A549 (cell line): ENCODE results near the gene SNTG2. TPM values are rescaled to one million over a fixed set of nuclear protein-coding genes. Genes with fewer than 3 reads are reported as not detected.

Experiments used
- ATAC-seq, 2 experiments: fragments of 200-7000 bp in 1 of 2; fragments of >200 bp in 1 of 2; cut with Nextera tagmentation in 1 of 2; cut with Tn5 transposase in 1 of 2; 3 replicates each; pipeline versions ENCODE4 v1.8.0 to v1.9.1; 2018 to 2020; ENCODE audit warnings: mild to moderate bottlenecking in 1 of 2, moderate library complexity in 1 of 2
- CTCF ChIA-PET: fragments of 300-600 bp; sonication (Branson Sonifier 250); formaldehyde crosslinking; extraction: SDS; loops from one replicate; lab custom pipeline; 2021; ENCODE audit warnings: antibody characterized with exemption, inconsistent platforms; lab: Yijun Ruan, JAX
- POLR2A ChIA-PET: fragments of 350-600 bp; formaldehyde crosslinking; extraction: SDS; loops from one replicate; lab custom pipeline; 2021; ENCODE audit warnings: antibody characterized with exemption, inconsistent platforms; lab: Yijun Ruan, JAX
- DNase-seq, 2 experiments: peaks; one replicate each; pipeline versions ENCODE4 v3.0.0 to v3.0.0-alpha.2; 2011 to 2016; ENCODE audit warnings: low read depth in 1 of 2, low spot score in 1 of 2
- FAIRE-seq: peaks from 2 replicates; lab custom pipeline; 2011; peaks lifted over from hg19 to GRCh38; lab: Jason Lieb, UNC
- H3K27ac ChIP-seq, 2 experiments: fragments of >200 bp; sonication (Bioruptor Twin); formaldehyde crosslinking; 3 replicates each; pipeline ENCODE4 v1.5.1; 2016 to 2017
- H3K4me1 ChIP-seq: fragments of >200 bp; sonication (Bioruptor Twin); formaldehyde crosslinking; 3 replicates; pipeline ENCODE4 v1.6.1; 2016
- H3K4me2 ChIP-seq: fragments of >200 bp; sonication (Bioruptor Twin); formaldehyde crosslinking; 3 replicates; pipeline ENCODE4 v1.6.1; 2016
- H3K4me3 ChIP-seq: fragments of >200 bp; sonication (Bioruptor Twin); formaldehyde crosslinking; 3 replicates; pipeline ENCODE4 v1.5.1; 2016
- H3K9me3 ChIP-seq: fragments of >200 bp; sonication (Bioruptor Twin); formaldehyde crosslinking; 3 replicates; pipeline ENCODE4 v1.6.1; 2016
- ATOH8 ChIP-seq: fragments of 250-450 bp; sonication (Bioruptor Pico); IDR thresholded peaks from 2 replicates; pipeline ENCODE4 v1.5.0; 2020; ENCODE audit warnings: low read depth, mild to moderate bottlenecking, moderate library complexity
- BHLHE40 ChIP-seq: IDR thresholded peaks from 2 replicates; pipeline ENCODE4 v1.6.1; 2012; ENCODE audit warnings: low read depth, low read length, inconsistent platforms
- CBX8 ChIP-seq: fragments of 200-600 bp; sonication (generic); IDR thresholded peaks from 2 replicates; pipeline ENCODE4 v1.6.1; 2016
- EHF ChIP-seq: fragments of 250-450 bp; sonication (Bioruptor Pico); IDR thresholded peaks from 2 replicates; pipeline ENCODE4 v1.5.0; 2020; ENCODE audit warnings: mild to moderate bottlenecking
- EHMT2 ChIP-seq: fragments of 200-600 bp; sonication (generic); IDR thresholded peaks from 2 replicates; pipeline ENCODE4 v1.6.1; 2016; ENCODE audit warnings: antibody characterized with exemption, low read depth, mild to moderate bottlenecking, moderate library complexity
- ESRRA ChIP-seq: fragments of 150-350 bp; IDR thresholded peaks from 2 replicates; pipeline ENCODE4 v1.6.1; 2014; ENCODE audit warnings: mild to moderate bottlenecking, low read length, borderline replicate concordance
- FOSB ChIP-seq: fragments of 250-450 bp; sonication (Bioruptor Pico); IDR thresholded peaks from 2 replicates; pipeline ENCODE4 v1.5.0; 2020; ENCODE audit warnings: mild to moderate bottlenecking, moderate library complexity
- FOXS1 ChIP-seq: fragments of 250-450 bp; sonication (Bioruptor Pico); IDR thresholded peaks from 2 replicates; pipeline ENCODE4 v1.5.0; 2020; ENCODE audit warnings: mild to moderate bottlenecking, moderate library complexity
- HDAC2 ChIP-seq: fragments of 200-600 bp; sonication (generic); IDR thresholded peaks from 2 replicates; pipeline ENCODE4 v1.6.1; 2016
- MAZ ChIP-seq: fragments of 150-350 bp; IDR thresholded peaks from 2 replicates; pipeline ENCODE4 v1.6.1; 2014; ENCODE audit warnings: antibody characterized with exemption, low read depth, low read length, borderline replicate concordance
- MYC ChIP-seq: IDR thresholded peaks from 2 replicates; pipeline ENCODE4 v1.6.1; 2012; ENCODE audit warnings: mild to moderate bottlenecking, inconsistent platforms, low read length, improper control_type of control experiment, borderline replicate concordance
- NFE2L2 ChIP-seq: fragments of 150-350 bp; conservative IDR thresholded peaks from 2 replicates; pipeline ENCODE4 v1.6.1; 2014; ENCODE audit warnings: low read length
- NR3C1 ChIP-seq: fragments of >200 bp; sonication (Bioruptor Twin); formaldehyde crosslinking; IDR thresholded peaks from 3 replicates; pipeline ENCODE4 v1.6.1; 2017
- PBX3 ChIP-seq: IDR thresholded peaks from 2 replicates; pipeline ENCODE4 v1.6.1; 2012
- POLR2A ChIP-seq: IDR thresholded peaks from 2 replicates; pipeline ENCODE4 v1.6.1; 2012; ENCODE audit warnings: mild to moderate bottlenecking, low read length
- RARB ChIP-seq: fragments of 250-450 bp; sonication (Bioruptor Pico); IDR thresholded peaks from 2 replicates; pipeline ENCODE4 v1.8.0; 2021; ENCODE audit warnings: mild to moderate bottlenecking, moderate library complexity
- RFX5 ChIP-seq: fragments of 450-650 bp; IDR thresholded peaks from 2 replicates; pipeline ENCODE4 v1.7.1; 2014; ENCODE audit warnings: antibody characterized with exemption, mild to moderate bottlenecking, moderate library complexity
- RNF2 ChIP-seq: fragments of 200-600 bp; sonication (generic); IDR thresholded peaks from 2 replicates; pipeline ENCODE4 v1.6.1; 2016; ENCODE audit warnings: low read depth, mild to moderate bottlenecking, antibody characterized with exemption, moderate library complexity, borderline replicate concordance
- SMC3 ChIP-seq: fragments of >200 bp; sonication (Bioruptor Twin); formaldehyde crosslinking; IDR thresholded peaks from 3 replicates; pipeline ENCODE4 v1.6.1; 2018; ENCODE audit warnings: inconsistent platforms
- SREBF2 ChIP-seq: fragments of 450-650 bp; IDR thresholded peaks from 2 replicates; pipeline ENCODE4 v1.6.1; 2014; ENCODE audit warnings: mild to moderate bottlenecking, moderate library complexity
- USF2 ChIP-seq: fragments of 450-650 bp; IDR thresholded peaks from 2 replicates; pipeline ENCODE4 v1.6.1; 2014; ENCODE audit warnings: antibody characterized with exemption
- ZNF302 ChIP-seq: fragments of 250-450 bp; sonication (Bioruptor Pico); IDR thresholded peaks from 2 replicates; pipeline ENCODE4 v1.9.0; 2021; ENCODE audit warnings: inconsistent platforms, mild to moderate bottlenecking, moderate library complexity
- WGBS: methylation state at CpG from one replicate; pipeline ENCODE4 v1.1.6; 2017; ENCODE audit errors: missing lambda C conversion rate; 5-methylcytosine and 5-hydroxymethylcytosine counted together
- polyA plus RNA-seq, 4 experiments: library from polyadenylated mRNA; depleted of rRNA in 3 of 4; stranded (reverse); fragments of >200 nt; fragmentation: RNase III in 1 of 4; extraction: RNeasy Plus Mini Kit Qiagen cat#74134 plus additional on column Dnase treatment in 1 of 4; gene quantifications; 2 replicates in 3 of 4; 3 replicates in 1 of 4; pipeline ENCODE4 v1.2.3, GENCODE V29; 2011 to 2017
- TF ChIP-seq, protein P1 (sequence below): IDR thresholded peaks from 2 replicates; pipeline ENCODE4 v1.6.1; 2012; ENCODE audit warnings: low read depth, borderline replicate concordance
- TF ChIP-seq, protein P2 (sequence below): fragments of >200 bp; sonication (Bioruptor Twin); formaldehyde crosslinking; IDR thresholded peaks from 3 replicates; pipeline ENCODE4 v1.5.1; 2016
- TF ChIP-seq, protein P3 (sequence below): fragments of >200 bp; sonication (Bioruptor Twin); formaldehyde crosslinking; IDR thresholded peaks from 3 replicates; pipeline ENCODE4 v1.6.1; 2016
- TF ChIP-seq, protein P4 (sequence below): fragments of 150-350 bp; IDR thresholded peaks from 2 replicates; pipeline ENCODE4 v1.6.1; 2014; ENCODE audit warnings: low read depth, mild to moderate bottlenecking, low read length

SNTG2 gene
- polyA plus RNA-seq, 2 of the 4 experiments (the other 2 are of a cell fraction): not detected

- CTCF ChIA-PET: no interaction called here
- H3K4me2 ChIP-seq: no peak overlapping the region
- WGBS: 29% methylated on average over 20 of the region's 21 CpGs
- H3K27ac ChIP-seq: no peak overlapping the region
- no peak for FAIRE-seq
- no peak overlapping the region for H3K4me3 ChIP-seq
- peak; percentile 31 to 50; a peak in 1 of 6 replicates for ATAC-seq
- POLR2A ChIA-PET: no interaction called here
- DNase-seq: no peak
- TF ChIP-seq, protein P1, sequence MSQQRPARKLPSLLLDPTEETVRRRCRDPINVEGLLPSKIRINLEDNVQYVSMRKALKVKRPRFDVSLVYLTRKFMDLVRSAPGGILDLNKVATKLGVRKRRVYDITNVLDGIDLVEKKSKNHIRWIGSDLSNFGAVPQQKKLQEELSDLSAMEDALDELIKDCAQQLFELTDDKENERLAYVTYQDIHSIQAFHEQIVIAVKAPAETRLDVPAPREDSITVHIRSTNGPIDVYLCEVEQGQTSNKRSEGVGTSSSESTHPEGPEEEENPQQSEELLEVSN: no peak
- TF ChIP-seq FOSB (CRISPR knock-in tag) (no peak), BHLHE40 (no peak), EHF (CRISPR knock-in tag) (no peak), ATOH8 (CRISPR knock-in tag) (no peak), EHMT2 (no peak), ZNF302 (CRISPR knock-in tag) (no peak), CBX8 (no peak), NFE2L2 (no peak)
- TF ChIP-seq, protein P2, sequence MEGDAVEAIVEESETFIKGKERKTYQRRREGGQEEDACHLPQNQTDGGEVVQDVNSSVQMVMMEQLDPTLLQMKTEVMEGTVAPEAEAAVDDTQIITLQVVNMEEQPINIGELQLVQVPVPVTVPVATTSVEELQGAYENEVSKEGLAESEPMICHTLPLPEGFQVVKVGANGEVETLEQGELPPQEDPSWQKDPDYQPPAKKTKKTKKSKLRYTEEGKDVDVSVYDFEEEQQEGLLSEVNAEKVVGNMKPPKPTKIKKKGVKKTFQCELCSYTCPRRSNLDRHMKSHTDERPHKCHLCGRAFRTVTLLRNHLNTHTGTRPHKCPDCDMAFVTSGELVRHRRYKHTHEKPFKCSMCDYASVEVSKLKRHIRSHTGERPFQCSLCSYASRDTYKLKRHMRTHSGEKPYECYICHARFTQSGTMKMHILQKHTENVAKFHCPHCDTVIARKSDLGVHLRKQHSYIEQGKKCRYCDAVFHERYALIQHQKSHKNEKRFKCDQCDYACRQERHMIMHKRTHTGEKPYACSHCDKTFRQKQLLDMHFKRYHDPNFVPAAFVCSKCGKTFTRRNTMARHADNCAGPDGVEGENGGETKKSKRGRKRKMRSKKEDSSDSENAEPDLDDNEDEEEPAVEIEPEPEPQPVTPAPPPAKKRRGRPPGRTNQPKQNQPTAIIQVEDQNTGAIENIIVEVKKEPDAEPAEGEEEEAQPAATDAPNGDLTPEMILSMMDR: no peak
- TF ChIP-seq, all 56 proteins: peak for 0
- Histone ChIP-seq H3K9me3 (no peaks in the 10 kb centered on the region), H3K4me1 (no peaks in the 10 kb centered on the region)
These were observed 332.6 kb downstream of the SNTG2 start for GRCh38 chr2:1283020-1283801.

- Histone ChIP-seq H3K4me1 (no peaks in the 10 kb centered on the region), H3K4me3 (no peak overlapping the region), H3K4me2 (no peak overlapping the region), H3K27ac (no peak overlapping the region), H3K9me3 (no peaks in the 10 kb centered on the region)
- DNase-seq (no peak), FAIRE-seq (no peak), ATAC-seq (no peak)
- ChIA-PET CTCF (no interaction called here), POLR2A (no interaction called here)
- TF ChIP-seq, protein P3, sequence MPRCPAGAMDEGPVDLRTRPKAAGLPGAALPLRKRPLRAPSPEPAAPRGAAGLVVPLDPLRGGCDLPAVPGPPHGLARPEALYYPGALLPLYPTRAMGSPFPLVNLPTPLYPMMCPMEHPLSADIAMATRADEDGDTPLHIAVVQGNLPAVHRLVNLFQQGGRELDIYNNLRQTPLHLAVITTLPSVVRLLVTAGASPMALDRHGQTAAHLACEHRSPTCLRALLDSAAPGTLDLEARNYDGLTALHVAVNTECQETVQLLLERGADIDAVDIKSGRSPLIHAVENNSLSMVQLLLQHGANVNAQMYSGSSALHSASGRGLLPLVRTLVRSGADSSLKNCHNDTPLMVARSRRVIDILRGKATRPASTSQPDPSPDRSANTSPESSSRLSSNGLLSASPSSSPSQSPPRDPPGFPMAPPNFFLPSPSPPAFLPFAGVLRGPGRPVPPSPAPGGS: no peak
- no peak for TF ChIP-seq NR3C1
- no peak for TF ChIP-seq MAZ
- no peak for TF ChIP-seq CBX8
- no peak for TF ChIP-seq EHF (CRISPR knock-in tag)
- no peak for TF ChIP-seq RARB
- no peak for TF ChIP-seq HDAC2
- no peak for TF ChIP-seq NFE2L2
- WGBS: 44% methylated on average over 10 of the region's 10 CpGs
These were observed 333.2 kb downstream of the SNTG2 start for GRCh38 chr2:1283871-1284270.

DNA sequence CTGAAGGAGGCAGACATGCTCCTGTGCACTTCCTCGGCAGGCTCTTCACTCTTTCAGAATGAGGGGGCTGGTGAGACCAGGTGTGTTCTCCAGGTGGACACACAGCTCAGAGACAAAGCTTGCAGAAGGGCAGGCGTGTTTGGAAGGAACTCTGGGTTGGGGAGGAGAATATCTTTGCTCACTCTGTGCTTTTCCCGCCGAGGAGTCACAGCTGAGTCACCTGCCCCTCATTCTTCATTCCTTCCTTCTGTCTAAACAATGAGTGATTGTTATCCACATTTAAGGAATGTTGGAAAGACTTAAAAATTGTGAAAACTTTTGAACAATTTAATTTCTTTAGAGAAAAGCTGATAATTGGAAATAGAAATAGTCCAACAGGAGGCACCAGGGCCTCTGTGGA lies 336.3 kb downstream of the SNTG2 start:
- ATAC-seq (no peak), DNase-seq (no peak), FAIRE-seq (no peak)
- Histone ChIP-seq H3K27ac (no peak overlapping the region), H3K4me1 (no peaks in the 10 kb centered on the region), H3K9me3 (no peaks in the 10 kb centered on the region), H3K4me3 (no peak overlapping the region), H3K4me2 (no peak overlapping the region)
- 7% methylated on average over 4 of the region's 4 CpGs for WGBS
- CTCF ChIA-PET: interaction anchor here (0.6 kb wide), 1 partner anchor 606 kb away, joined by 3 read pairs; no protein-coding TSS in a partner anchor
- POLR2A ChIA-PET: no interaction called here
- TF ChIP-seq POLR2A (no peak), RNF2 (no peak), SMC3 (no peak), EHMT2 (no peak), MYC (no peak), ESRRA (no peak), SREBF2 (no peak), RFX5 (no peak), PBX3 (no peak), FOXS1 (CRISPR knock-in tag) (no peak), USF2 (no peak), RARB (no peak)
- TF ChIP-seq, protein P4, sequence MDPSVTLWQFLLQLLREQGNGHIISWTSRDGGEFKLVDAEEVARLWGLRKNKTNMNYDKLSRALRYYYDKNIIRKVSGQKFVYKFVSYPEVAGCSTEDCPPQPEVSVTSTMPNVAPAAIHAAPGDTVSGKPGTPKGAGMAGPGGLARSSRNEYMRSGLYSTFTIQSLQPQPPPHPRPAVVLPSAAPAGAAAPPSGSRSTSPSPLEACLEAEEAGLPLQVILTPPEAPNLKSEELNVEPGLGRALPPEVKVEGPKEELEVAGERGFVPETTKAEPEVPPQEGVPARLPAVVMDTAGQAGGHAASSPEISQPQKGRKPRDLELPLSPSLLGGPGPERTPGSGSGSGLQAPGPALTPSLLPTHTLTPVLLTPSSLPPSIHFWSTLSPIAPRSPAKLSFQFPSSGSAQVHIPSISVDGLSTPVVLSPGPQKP: no peak
